HepG2 (cell line): ENCODE results near the gene GOLGA3. TPM values are rescaled to one million over a fixed set of nuclear protein-coding genes. Genes with fewer than 3 reads are reported as not detected.
A peak's percentile ranks its signal among the peaks of the same experiment; 100 is the strongest.
"Not testable (repeated sequence)": the region's sequence is repeated elsewhere in the genome, so short reads cannot be mapped to it uniquely, and the experiment has no call there.

Experiments
- ATAC-seq: fragments of 200-7000 bp; cut with Tn5 transposase; 3 replicates; pipeline ENCODE4 v1.9.1; 2020; ENCODE audit warnings: mild to moderate bottlenecking, moderate library complexity
- BruUV-seq: library from RNA; stranded (reverse); fragments of 400-500 nt; replicated peaks from 2 replicates; lab custom pipeline; 2021; lab: Mats Ljungman, UMichigan
- CTCF ChIA-PET: fragments of 300-600 bp; formaldehyde crosslinking; extraction: SDS; loops from one replicate; lab custom pipeline; 2021; ENCODE audit warnings: low total read pairs, inconsistent platforms, low intra/inter-chr PET ratio; lab: Yijun Ruan, JAX
- POLR2A ChIA-PET: fragments of 350-600 bp; sonication (Branson Sonifier 250); formaldehyde crosslinking; loops from one replicate; lab custom pipeline; 2020; ENCODE audit warnings: antibody characterized with exemption, inconsistent platforms; lab: Yijun Ruan, JAX
- DNase-seq: peaks from one replicate; pipeline ENCODE4 v3.0.0-alpha.2; 2015; ENCODE audit warnings: low spot score
- FAIRE-seq: peaks from 3 replicates; lab custom pipeline; 2011; peaks lifted over from hg19 to GRCh38; lab: Jason Lieb, UNC
- H2AFZ ChIP-seq: one replicate; pipeline ENCODE4 v1.6.1; 2011; ENCODE audit warnings: low read length, inconsistent platforms
- H3K27ac ChIP-seq: fragments of 300-600 bp; 3 replicates; pipeline ENCODE4 v1.8.0; 2011; ENCODE audit warnings: mixed run types, mild to moderate bottlenecking, mixed read lengths, low read length, inconsistent platforms; ENCODE audit not compliant: insufficient read depth; ENCODE audit errors: extremely low read length
- H3K27me3 ChIP-seq, 2 experiments: fragments of 200-600 bp in 1 of 2; 2 replicates in 1 of 2; 3 replicates in 1 of 2; pipeline versions ENCODE4 v1.6.0 to v1.8.0; 2011; ENCODE audit warnings: low read length in 2 of 2, mild to moderate bottlenecking in 2 of 2, moderate library complexity in 2 of 2, inconsistent platforms in 1 of 2; ENCODE audit not compliant: insufficient read depth in 2 of 2, control insufficient read depth in 1 of 2
- H3K36me3 ChIP-seq, 2 experiments: fragments of 200-600 bp in 1 of 2; replicated peaks in 1 of 2; 2 replicates in 1 of 2; 3 replicates in 1 of 2; pipeline versions ENCODE4 v1.5.1 to v1.8.0; 2011; ENCODE audit warnings: low read length in 2 of 2, inconsistent platforms in 1 of 2; ENCODE audit not compliant: insufficient read depth in 2 of 2, control insufficient read depth in 1 of 2
- H3K4me1 ChIP-seq: 2 replicates; pipeline ENCODE4 v1.5.1; 2012; ENCODE audit warnings: low read length, inconsistent platforms; ENCODE audit not compliant: insufficient read depth
- H3K4me2 ChIP-seq: 2 replicates; pipeline ENCODE4 v1.6.0; 2011; ENCODE audit warnings: low read depth, low read length, inconsistent platforms
- H3K4me3 ChIP-seq, 3 experiments: fragments of 200-600 bp in 1 of 3; sonication (generic), shearing (Covaris generic) in 1 of 3; replicated peaks in 1 of 3; 2 replicates each; pipeline ENCODE4 v1.5.1; 2011 to 2016; ENCODE audit warnings: low read length in 3 of 3, inconsistent platforms in 2 of 3, low read depth in 2 of 3, mild to moderate bottlenecking in 2 of 3, control low read depth in 1 of 3, mixed read lengths in 1 of 3; ENCODE audit not compliant: insufficient read depth in 1 of 3
- H3K79me2 ChIP-seq: one replicate; pipeline ENCODE4 v1.6.1; 2011; ENCODE audit warnings: low read length, inconsistent platforms; ENCODE audit not compliant: insufficient read depth
- H3K9ac ChIP-seq: 2 replicates; pipeline ENCODE4 v1.6.0; 2011; ENCODE audit warnings: mild to moderate bottlenecking, low read depth, low read length, inconsistent platforms; ENCODE audit not compliant: insufficient read depth
- H3K9me3 ChIP-seq: 2 replicates; pipeline ENCODE4 v1.5.1; 2012; ENCODE audit warnings: mild to moderate bottlenecking, low read length
- H4K20me1 ChIP-seq: 2 replicates; pipeline ENCODE4 v1.6.0; 2011; ENCODE audit warnings: inconsistent platforms, mild to moderate bottlenecking, low read length, moderate library complexity; ENCODE audit not compliant: insufficient read depth
- RXRB ChIP-seq: IDR thresholded peaks from 2 replicates; pipeline ENCODE4 v1.6.1; 2016; ENCODE audit warnings: borderline replicate concordance, missing genetic modification reagents, missing compliant biosample characterization
- TOPORS ChIP-seq: sonication (generic); formaldehyde crosslinking; IDR thresholded peaks from 2 replicates; pipeline ENCODE4 v1.8.0; 2023; ENCODE audit warnings: mild to moderate bottlenecking, missing genetic modification reagents
- ZBTB37 ChIP-seq: sonication (generic); formaldehyde crosslinking; IDR thresholded peaks from 2 replicates; pipeline ENCODE4 v1.4.0; 2020; ENCODE audit warnings: mild to moderate bottlenecking, missing genetic modification reagents
- WGBS: methylation state at CpG from one replicate; pipeline ENCODE4 v1.1.6; 2017; ENCODE audit warnings: low lambda C conversion rate; 5-methylcytosine and 5-hydroxymethylcytosine counted together
- in situ Hi-C: cut with HindIII; loops from 2 replicates; pipeline ENCODE4 v1.10.0; 2017; ENCODE audit warnings: low pct_unique_long_range_greater_than_20kb; ENCODE audit not compliant: extremely low pct_ligation_motif_present
- intact Hi-C: fragments of 100-400 bp; cut with micrococcal nuclease; formaldehyde crosslinking; loops from one replicate; pipeline ENCODE4 v1.10.0; 2022; ENCODE audit not compliant: unreplicated experiment
- polyA plus RNA-seq, 8 experiments: library from polyadenylated mRNA; depleted of rRNA in 3 of 8; stranded (reverse) in 7 of 8; unstranded in 1 of 8; fragments of >200 nt; fragmentation: Illumina TruSeq in 4 of 8; extraction: Trizol in 4 of 8; gene quantifications; 2 replicates each; pipeline versions ENCODE4 v1.2.1 to v1.2.3, GENCODE V29; 2011 to 2016; ENCODE audit warnings: low read depth in 4 of 8, missing spikeins in 1 of 8, mixed read lengths in 1 of 8; ENCODE audit not compliant: insufficient read depth in 1 of 8
- total RNA-seq, 5 experiments: library from RNA; depleted of rRNA; stranded (reverse); fragments of >200 nt; fragmentation: Illumina TruSeq; extraction: Trizol; gene quantifications; 2 replicates each; pipeline ENCODE4 v1.2.3, GENCODE V29; 2016; ENCODE audit warnings: low read depth in 1 of 5
- TF ChIP-seq, protein P1 (sequence below): sonication (generic); formaldehyde crosslinking; IDR thresholded peaks from 2 replicates; pipeline ENCODE4 v1.5.0; 2020; ENCODE audit warnings: mild to moderate bottlenecking, missing genetic modification reagents, moderate library complexity
- TF ChIP-seq, protein P2 (sequence below): sonication (generic); formaldehyde crosslinking; IDR thresholded peaks from 2 replicates; pipeline ENCODE4 v1.4.0; 2020; ENCODE audit warnings: missing genetic modification reagents

GOLGA3 gene
- total and polyA plus RNA-seq, 2 of the 13 experiments (the other 11 are each of a cell fraction or from before 2014, with no cell fraction given), result 22.0 to 43.0 TPM

GRCh38 chr12:132812631-132813305, 15.9 kb downstream of the GOLGA3 start:
- FAIRE-seq (no peak), DNase-seq (no peak), ATAC-seq (no peak)
- no peaks in the 10 kb centered on the region for H3K9me3 ChIP-seq
- H3K4me1 ChIP-seq, result no peaks in the 10 kb centered on the region
- no peaks in the 10 kb centered on the region for H3K27me3 ChIP-seq
- H4K20me1 ChIP-seq, result 0 out of 2 replicates have a peak, but pooled peaks cover 3% of the 10 kb centered on the region
- H3K9ac ChIP-seq, result no peak overlapping the region
- no peak overlapping the region for H3K4me2 ChIP-seq
- peaks cover 2% of the 10 kb centered on the region for H3K79me2 ChIP-seq
- peaks cover 23 to 55% of the 10 kb centered on the region in 2 experiments for H3K36me3 ChIP-seq
- H3K4me3 ChIP-seq, result no peak overlapping the region
- ChIA-PET POLR2A (no interaction called here), CTCF (no interaction called here)
- TF ChIP-seq TOPORS (CRISPR knock-in tag), result no peak
- no peak for TF ChIP-seq RXRB (CRISPR knock-in tag)
- TF ChIP-seq ZBTB37, result no peak
- intact Hi-C loops (no loop called here), in situ Hi-C loops (no loop called here)
- WGBS, result 96% methylated on average over 8 of the region's 8 CpGs
- no peak overlapping the region for H2AFZ ChIP-seq
- TSS peak; percentile 13 for BruUV-seq
- no peak overlapping the region for H3K27ac ChIP-seq

DNA sequence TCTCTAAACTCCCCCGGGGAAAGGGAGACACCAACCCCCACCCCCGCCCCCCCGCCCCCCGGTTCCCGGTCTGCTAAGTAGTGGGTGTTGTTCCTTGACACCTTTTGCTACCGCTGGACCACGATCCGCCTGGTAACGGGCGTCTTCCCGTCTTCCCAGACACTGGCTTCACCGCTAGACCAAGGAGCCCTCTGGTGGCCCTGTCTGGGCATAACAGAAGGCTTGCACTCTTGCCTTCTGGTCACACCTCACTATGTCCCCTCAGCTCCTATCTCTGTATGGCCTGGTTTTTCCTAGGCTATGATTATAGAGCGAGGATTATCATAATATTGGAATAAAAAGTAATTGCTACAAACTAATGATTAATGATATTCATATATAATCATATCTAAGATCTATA, 19.3 kb downstream of the GOLGA3 start:
- ATAC-seq, H4K20me1 ChIP-seq, in situ Hi-C loops, H3K9me3 ChIP-seq, H3K27me3 ChIP-seq, BruUV-seq, H3K4me3 ChIP-seq, H3K79me2 ChIP-seq, H3K4me1 ChIP-seq, H3K4me2 ChIP-seq, H3K9ac ChIP-seq, intact Hi-C loops, DNase-seq, POLR2A ChIA-PET, H2AFZ ChIP-seq, CTCF ChIA-PET, H3K27ac ChIP-seq, FAIRE-seq: not testable (repeated sequence)
- 95% methylated on average over 13 of the region's 13 CpGs for WGBS
- TF ChIP-seq, protein P1, sequence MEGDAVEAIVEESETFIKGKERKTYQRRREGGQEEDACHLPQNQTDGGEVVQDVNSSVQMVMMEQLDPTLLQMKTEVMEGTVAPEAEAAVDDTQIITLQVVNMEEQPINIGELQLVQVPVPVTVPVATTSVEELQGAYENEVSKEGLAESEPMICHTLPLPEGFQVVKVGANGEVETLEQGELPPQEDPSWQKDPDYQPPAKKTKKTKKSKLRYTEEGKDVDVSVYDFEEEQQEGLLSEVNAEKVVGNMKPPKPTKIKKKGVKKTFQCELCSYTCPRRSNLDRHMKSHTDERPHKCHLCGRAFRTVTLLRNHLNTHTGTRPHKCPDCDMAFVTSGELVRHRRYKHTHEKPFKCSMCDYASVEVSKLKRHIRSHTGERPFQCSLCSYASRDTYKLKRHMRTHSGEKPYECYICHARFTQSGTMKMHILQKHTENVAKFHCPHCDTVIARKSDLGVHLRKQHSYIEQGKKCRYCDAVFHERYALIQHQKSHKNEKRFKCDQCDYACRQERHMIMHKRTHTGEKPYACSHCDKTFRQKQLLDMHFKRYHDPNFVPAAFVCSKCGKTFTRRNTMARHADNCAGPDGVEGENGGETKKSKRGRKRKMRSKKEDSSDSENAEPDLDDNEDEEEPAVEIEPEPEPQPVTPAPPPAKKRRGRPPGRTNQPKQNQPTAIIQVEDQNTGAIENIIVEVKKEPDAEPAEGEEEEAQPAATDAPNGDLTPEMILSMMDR, result peak; percentile 53
- TF ChIP-seq, protein P2, sequence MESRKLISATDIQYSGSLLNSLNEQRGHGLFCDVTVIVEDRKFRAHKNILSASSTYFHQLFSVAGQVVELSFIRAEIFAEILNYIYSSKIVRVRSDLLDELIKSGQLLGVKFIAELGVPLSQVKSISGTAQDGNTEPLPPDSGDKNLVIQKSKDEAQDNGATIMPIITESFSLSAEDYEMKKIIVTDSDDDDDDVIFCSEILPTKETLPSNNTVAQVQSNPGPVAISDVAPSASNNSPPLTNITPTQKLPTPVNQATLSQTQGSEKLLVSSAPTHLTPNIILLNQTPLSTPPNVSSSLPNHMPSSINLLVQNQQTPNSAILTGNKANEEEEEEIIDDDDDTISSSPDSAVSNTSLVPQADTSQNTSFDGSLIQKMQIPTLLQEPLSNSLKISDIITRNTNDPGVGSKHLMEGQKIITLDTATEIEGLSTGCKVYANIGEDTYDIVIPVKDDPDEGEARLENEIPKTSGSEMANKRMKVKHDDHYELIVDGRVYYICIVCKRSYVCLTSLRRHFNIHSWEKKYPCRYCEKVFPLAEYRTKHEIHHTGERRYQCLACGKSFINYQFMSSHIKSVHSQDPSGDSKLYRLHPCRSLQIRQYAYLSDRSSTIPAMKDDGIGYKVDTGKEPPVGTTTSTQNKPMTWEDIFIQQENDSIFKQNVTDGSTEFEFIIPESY (CRISPR knock-in tag), result peak; percentile 98
- peaks cover 35 to 58% of the 10 kb centered on the region in 2 experiments for H3K36me3 ChIP-seq
